NCI-H2227 (cell line): ENCODE results near the gene LGI1.

Source experiments
- DNase-seq: peaks from one replicate; lab custom pipeline; 2025; ENCODE audit not compliant: unreplicated experiment; lab: John Stamatoyannopoulos, UW

LGI1 gene

DNA sequence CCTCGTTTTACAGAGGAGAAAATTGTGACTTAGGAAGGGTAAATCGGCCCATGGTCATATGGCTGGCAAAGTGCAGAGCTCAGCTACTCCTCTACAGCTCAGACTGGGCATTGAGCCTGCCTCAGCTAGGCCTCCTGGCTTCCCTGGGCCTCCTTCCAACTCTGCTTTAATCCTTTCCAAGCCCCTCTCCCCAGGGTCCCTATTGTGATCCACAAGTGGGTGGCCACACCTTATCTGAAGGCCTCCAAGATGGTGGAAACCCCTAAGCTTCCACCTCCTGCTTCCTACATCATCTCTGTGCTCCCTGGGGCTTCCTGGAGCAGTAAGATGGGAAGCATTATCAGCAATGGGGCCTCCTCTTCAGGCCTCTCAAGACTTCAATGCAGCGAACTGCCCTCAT lies 3.0 kb upstream of the LGI1 start:
- DNase-seq, result no peak

DNA sequence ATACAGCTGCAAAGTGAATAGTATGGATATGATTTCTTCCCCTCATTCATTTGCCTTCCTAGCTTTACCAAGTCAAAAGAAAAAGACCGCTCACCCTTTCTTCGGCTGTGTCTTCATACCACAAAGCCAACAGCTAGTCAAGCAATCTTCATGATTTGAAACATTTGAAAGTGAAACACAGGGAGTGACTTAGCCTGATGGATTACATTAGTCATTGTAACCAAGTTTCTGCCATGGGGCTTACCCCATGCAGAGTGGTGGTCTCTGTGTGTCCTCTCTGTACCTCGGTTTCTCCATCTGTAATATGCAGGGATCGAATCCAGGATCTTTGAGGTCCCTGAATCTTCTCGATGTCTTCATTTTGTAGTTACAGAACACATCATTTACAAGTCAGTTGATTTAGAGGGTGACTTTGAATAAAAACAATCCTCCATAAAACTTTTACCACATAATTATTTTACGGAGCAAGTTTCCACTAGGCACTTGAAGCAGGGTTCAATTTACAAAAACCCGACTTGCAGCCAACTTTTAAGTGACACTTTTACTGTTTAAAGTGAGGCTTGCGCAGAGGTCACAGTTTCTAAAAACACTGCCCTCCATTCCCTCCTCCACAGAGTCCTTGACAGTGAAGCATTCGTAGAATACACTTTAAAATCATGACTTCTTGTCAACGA lies 2.2 kb upstream of the LGI1 start:
- no peak for DNase-seq

DNA sequence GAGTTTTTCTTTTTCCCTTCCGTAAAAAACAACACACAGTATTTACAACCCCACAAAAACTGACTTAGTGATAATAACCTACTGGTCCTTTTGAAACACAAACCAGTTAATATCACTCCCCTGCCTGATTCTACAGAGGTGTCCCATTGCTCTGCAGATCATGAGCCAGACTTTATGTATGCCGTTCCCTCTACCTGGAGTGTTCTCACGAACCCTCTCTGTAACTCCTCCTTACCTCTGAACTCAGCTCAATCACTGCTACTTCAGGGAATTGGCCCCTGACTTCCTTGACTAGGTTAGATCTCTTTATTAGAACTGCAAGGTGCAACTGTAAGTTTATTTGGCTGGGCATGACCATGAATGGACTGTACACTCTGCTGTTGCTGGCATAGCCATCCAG lies 1.6 kb upstream of the LGI1 start:
- no peak for DNase-seq

DNA sequence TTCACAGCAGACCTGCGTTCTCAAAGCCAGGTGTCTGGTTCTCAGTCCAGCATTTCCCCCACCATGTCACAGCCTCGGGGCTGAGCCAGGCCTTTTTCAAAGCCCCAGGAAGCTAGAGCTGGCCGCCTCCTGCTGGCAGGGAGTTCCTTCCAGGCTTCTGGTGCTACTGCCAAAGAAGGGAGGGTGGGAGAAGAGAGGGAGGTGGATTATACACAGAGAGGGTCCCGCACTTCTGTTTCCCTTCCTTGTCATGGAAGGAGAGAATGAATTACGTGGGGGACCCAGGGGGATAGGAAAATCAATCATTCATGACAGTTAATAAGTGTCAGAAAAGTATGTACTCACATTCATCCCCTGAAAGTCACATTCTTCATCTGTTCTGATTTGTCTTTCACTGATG lies 600 bp upstream of the LGI1 start:
- DNase-seq, result peak; percentile 8

DNA sequence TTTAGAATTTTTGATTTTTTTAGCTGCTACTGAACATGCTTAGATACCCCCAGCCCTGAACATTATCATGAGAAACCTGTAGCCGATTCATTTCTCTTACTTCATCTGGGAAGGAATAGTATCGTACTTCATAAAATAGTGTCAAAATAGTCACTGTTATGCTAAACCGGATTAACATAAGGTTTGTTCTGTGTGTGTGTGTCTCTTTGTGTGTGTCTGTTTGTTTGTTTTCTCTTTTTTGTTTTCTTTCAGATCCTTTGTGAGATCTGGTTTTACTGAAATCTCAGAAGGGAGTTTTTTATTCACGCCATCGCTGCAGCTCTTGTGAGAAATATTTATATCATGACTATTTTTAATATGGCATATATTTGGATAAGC lies 761 bp downstream of the LGI1 start:
- DNase-seq, result no peak

DNA sequence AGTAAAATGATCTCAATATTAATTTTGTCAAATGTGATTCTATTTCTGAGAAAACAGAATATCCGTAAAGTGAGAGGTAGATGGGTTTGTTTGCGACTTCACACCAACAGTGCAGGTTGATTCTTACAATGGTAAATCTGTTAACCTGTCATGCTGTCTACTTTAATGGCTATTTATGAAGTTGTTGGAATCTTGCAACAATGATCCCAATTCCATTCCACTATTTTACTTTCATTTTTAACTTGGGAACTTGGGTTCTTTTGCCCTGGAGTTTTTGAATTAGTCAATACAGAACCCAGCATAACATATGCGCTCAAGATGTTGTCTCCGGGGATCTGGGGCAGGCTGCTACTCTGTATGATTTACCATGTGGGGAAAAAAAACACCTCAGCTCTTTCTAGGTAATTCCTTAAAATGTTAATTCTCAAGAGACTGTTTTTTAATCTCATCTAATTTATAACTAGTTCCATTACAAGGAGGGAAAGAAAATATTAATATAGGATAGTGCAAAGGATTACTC lies 1.2 kb downstream of the LGI1 start:
- DNase-seq, result no peak

DNA sequence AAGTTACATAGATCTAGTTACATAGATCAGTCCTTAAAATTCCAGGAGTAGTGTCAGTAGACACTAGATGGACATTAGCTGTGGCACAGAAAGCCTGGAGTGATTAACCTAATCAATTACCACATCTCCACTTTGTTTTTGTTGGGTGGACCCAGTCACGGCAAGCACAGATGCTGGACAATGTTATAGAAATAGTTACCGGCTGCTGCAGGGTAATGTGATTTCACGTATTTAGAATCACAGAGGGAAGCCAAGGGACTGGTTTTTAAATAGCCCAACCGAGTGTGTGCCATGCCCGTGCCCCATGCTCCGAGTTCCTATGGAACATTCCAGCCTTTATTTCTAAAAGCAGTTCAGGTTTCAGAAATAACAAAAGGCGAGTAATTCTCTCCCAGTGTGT lies 2.8 kb downstream of the LGI1 start:
- DNase-seq, result no peak

DNA sequence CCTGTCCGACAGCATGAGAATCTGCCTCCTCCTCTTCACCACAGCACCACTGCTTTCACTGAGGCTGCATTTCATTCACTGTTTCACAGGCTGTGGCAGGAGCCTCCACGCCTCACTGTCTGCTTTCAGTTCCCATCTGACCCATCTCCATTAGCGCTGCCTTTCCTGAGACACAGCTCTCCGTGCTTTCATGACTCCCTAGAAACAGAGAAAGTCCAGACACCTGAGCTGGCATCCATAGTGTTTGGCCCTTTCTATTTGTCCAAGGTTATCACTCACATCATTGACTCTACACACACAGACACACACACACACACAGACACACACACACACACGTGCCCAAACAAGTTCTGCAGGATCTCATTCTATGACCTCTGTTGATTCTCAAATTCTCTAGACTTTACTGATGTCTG lies 5.2 kb downstream of the LGI1 start:
- no peak for DNase-seq

DNA sequence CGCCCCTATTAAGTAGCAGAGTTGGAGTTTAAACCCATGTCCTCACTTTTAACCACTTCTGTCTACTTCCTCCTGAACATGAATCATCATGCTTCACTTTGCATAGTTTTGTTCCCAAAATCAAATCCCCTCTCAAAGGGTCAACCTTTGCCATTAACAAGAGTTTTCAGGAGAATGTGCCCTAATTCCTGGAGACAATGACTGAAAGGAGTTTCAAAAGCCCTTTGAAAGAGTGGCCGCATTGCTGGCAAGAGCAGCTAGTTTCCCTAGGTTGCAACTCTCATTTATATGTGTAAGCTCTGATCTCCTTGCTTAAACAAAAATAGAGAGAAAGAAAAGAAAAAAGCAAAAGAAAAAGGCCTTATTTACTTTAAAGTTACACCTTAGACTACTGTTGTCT lies 9.2 kb downstream of the LGI1 start:
- DNase-seq, result no peak

DNA sequence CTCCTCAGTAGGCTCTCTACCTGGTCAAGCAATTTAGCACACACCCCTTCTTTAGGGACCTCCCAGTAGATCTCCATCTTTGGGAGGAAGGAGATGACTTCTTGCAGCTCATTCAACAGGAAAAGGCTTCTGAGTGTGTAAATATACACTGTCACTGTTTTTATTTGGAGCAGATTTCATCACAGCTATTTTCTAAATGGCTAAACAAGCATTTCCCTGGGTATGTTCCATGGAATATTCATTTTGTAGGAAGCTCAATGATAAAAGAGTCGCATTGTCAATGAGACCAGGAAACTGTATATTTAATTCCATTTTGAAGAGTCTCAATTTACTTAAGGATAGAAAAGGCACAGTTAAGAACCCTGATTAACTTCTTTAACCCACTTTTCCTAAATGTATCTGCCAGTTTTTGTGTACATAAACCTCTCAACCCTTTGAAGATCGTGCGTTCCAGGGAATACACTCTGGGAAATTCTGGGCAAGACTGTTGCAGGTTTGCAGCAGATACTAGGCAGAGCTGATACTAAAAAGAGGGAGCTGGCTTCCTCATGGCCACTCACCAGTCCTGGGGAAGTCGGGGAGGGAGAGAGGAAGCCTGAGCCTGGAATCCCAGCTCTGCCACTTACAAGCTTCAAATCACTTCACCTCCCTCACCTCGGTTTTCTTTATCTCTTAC lies 10.1 kb downstream of the LGI1 start:
- no peak for DNase-seq

DNA sequence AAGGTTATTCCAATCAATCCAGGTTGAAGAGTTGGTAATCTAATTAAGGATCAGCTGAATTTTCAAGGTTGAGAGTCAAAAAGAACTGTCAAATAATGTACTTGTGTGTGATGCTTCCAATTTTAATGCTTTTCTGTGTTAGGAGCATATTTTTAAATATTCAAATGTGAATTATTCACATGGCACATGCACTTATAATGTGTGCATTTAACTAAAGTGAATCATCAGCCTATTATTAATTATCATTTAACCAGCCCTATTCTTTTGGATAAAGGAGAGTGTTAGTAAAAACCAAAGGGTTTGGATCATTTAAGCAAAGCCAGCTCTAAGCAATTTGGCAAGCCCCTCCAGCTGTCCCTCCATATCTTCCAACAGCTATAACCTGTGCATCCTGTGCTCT lies 11.2 kb downstream of the LGI1 start:
- no peak for DNase-seq

DNA sequence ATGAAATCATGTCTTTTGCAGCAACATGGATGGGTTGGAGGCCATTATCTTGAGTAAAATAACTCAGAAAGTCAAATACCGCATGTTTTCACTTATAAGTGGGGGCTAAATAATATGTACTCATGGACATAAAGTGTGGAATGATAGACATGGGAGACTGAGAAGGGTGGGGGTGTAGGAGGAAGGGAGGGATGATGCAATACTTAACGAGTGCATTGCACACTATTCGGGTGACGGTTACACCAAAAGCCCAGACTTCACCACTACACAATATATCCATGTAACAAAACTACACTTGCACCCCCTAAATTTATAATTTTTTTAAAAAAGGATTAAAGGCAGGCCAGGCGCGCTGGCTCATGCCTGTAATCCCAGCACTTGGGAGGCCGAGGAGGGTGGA lies 13.6 kb downstream of the LGI1 start:
- no peak for DNase-seq

DNA sequence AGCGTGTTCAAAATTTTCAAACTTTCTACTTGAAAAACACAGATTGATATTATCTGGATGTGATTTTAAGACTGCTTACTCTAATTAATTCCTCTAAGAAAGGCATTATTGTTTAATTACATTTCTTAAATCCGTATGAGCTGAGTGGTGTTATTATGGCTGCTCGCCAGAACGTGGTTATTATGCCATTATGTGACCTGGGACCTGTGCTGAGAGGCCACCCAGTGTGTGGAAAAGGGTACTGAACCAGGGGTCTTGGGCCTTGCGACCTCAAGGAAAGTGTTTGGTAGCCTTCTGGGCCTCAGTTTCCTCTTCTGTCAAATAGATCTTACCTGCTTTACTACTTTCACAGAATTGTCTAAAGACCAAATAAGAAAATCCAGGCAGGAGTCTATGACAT lies 15.4 kb downstream of the LGI1 start:
- no peak for DNase-seq

DNA sequence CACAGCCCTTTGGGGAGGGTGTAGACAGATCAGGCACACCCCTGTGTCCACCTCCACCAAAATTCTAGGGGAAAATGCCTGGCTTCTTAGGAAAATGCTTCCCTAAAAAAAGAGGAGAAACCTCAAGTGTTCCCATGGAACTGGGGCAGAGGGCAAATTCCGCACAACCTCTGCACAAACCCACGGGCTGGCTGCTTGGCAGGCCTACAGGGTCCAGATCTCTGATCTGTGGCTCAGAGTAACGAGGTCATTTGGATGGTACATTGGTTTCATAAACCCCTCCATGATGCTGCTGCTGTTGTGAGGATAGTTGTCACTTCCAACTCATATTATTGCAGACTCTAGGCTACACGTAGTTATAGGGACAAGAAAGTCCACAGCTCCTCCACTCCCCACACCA lies 16.0 kb downstream of the LGI1 start:
- DNase-seq, result no peak

DNA sequence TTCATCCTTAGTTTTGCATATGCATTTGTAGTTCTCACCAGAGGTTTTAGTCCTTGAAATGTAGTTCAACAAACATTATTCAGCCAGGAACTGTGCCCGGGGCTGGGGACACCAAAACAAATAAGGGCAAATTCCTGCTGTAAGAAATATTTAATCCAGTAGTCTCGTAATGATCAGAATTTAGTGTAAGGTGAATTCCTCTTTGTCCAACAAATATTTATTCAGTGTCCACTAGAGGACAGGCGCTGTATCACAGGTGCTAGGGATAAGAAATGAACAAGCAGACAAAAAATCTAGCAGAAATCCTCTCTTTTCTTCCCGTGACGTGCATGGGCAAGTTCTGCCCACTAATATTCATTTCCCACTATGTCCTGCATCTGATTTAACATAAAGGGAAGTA lies 17.6 kb downstream of the LGI1 start:
- no peak for DNase-seq

DNA sequence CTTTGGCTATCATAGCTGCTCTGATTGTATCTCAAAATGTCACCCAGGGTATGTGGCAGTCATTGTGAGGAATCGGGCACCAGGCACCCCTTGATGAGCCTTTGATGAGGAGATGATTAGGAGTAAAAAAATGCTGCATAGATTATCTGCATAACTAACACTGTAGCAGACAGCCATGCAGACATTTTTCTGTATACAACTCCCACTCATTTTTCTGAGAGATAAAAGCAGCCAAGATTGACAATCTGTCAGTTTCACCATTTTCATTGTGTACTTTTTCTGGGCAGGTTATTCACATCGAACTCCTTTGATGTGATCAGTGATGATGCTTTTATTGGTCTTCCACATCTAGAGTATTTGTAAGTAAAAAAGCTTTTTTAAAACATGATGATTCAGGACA lies 19.4 kb downstream of the LGI1 start:
- no peak for DNase-seq

DNA sequence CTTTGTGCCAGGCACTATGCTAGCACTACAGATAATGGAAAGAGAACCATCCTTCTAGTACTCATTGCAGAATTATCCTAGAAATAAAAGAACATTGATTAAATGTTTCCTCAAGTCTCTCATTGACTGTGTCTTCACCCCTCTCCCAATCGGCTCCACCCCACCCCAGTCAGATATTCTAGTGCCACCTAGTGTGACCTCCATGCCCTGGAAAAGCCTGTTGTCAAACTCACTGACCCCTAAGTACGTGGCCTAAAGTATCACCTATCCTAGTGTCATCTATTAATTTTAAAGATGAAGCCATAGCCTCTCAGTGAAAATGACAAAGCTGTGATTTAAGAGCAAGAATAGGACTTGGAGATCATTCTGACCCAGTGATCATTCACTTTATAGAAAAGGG lies 26.3 kb downstream of the LGI1 start:
- DNase-seq, result no peak

DNA sequence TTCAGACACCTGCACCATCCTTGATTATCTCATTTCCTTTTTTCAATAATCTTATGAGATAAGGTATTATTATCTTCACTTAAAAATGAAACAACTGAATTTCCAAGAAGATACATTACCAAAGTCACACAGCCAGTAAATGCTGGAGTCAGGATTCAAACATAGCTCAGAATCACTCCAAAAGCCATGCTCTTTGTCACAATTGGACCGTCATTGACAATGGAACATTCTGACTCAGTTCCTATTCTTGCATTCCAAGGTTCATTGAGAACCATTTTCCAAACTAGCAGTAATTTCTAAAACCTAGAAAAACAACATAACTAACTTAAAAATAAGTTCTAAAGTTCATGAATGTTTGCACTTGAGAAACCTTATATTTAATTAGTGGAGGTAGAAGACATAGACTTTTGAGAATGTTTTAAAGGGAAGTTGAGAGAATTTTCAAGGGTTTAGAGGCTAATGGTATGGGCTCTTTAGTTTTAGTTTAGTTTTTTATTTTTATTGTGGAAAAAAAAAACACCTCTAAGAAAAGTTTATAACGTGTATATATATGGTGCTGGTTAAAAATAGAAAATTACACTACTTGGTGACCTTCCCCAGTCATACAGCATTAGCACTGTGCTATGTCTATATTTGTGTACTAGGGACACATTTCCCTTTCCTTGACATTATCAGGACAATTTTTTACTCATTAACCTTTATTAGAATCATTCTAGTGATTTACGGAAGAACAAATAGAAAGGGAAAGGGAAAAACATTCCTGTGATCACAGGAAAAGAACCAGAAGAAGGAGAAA lies 30.9 kb downstream of the LGI1 start:
- DNase-seq, result no peak

DNA sequence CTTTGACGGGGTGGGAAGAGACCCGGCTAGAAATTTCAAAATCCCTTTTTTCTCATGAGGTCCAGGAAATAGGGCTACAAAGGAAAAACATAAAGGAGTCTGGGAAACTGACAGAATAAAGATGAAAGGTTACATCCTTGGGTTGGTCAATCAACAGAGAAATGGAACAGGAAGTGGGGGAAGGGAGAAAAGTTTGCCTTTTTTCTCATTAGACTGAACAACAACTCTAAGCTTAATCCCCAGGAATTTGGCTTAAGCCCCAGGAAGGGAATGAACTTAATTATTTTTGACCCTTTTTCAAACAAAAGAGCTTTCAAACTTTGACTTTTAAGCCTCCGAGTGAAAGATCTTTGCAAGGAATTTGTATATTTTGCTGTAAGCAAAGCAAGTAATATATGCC lies 32.7 kb downstream of the LGI1 start:
- no peak for DNase-seq

DNA sequence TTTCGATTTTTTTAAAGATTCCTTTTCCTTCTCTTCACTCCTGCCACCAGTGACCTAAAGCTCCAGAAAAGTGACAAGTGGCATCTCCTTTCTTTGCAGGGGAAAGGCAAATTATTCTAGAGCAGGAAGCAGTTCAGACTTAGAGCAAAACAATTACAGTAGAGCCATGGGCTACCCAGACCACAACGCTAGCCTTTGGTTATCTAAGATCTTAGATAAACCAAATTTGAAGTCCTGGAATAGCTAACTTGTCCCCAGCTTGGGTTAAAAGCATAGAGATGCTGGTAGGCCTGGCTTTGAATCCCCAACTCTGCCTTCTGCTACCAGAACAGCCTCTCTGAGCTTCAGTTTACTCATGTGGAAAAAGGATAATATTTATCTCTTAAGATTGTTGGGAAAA lies 38.4 kb downstream of the LGI1 start:
- no peak for DNase-seq

DNA sequence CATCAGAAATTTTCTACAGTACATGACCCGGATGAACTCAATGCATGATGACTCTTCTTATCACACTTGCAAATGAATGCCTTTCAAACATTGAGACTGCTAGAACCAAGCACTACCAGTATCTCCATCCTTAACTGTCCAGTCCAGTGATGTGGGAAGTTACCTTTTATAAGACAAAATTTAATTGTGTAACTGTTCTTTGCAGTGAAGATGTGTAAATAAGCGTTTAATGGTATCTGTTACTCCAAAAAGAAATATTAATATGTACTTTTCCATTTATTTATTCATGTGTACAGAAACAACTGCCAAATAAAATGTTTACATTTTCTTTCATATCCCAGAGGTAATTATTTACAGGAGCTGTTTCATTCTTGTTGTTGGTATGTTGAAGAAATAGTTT lies 40.1 kb downstream of the LGI1 start:
- DNase-seq, result no peak

DNA sequence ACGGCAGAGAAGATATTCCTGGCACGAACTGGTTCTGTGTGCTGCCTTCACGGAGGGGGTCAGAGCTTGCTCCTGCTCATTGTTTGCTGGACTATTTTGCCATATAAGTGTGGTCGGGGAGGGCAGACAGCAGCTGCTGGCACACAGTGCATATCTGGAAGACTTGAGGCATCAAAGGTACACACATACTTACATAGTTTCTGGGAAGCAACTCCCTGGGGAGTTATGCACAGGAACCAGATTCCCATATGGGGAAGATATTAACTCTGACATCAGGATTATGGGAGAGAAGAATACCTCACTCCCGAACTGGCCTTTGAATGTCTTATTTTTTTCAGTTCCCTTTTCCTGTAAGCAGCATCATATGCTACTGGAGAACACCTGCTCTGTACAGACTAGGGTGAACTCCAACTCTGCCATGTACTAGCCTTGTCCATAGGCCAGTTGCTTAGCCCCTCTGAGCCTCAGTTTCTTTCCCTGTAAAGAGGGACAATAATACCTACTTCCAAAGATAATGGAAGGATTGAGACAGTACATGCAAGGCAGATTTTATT lies 41.5 kb downstream of the LGI1 start:
- no peak for DNase-seq
